HG03045 (cell line): ENCODE data around the gene ASIC2.

Source experiments
- ATAC-seq: cut with Tn5 transposase; IDR thresholded peaks from one replicate; pipeline ENCODE4 v1.9.1; 2021; ENCODE audit warnings: mild to moderate bottlenecking, moderate library complexity; ENCODE audit not compliant: unreplicated experiment

The ASIC2 gene

GRCh38 chr17:33245183-33245582 lies 47.9 kb downstream of the ASIC2 start:
- ATAC-seq = no peak

- no peak for ATAC-seq
Measured at GRCh38 chr17:33243732-33244131, 49.4 kb downstream of the ASIC2 start.

DNA sequence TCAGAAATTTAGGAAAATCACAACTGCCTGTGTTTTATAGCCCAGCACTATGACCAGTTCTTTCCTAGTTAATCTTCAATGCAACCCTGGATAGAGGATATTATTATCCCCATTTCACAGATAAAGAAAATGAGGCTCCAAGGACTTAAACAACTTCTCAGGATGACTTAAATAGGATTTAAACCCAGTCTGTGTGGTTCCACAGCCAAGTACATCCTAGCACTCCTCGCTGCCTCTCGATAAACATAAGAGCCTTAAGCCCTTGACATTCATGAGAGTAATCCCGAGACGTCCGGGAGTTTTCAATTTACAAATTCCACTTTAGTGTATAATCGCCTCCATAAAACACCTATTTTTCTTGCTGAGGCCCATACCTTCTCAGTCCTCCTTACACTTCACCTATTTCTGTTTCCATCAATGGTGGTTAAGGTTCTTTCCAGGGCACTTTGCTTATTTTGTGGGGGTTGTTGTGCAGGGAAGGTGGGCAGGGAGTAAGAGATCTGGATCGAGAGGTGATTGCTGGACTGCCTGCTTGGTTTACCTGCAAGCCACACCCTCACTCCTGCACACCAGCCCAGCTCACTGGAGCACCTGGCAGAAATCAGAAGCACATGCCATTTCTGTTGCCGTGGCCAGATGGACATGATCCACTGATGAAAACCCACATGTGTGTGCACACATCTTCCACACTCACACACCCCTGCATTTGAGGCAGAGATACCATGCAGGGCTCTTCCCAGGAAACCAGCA lies 50.5 kb downstream of the ASIC2 start:
- ATAC-seq = no peak

DNA sequence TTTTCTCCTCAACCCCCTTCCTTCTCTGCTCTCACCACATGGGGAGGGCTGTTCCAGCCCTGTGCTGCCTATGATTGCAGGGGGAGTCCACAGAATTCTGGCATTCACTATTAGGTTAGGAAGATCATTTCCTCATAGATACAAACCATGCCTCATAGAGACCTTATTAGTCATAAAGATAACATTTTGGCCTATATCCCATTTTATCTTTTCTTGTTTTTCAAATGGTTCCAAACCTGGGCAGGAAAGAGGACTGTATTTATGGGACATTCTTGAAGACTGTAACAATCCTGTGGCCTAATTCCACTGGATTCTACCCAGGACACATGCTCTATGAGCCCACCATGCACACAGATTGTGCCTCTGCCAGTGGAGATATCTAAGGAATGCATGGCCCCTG lies 51.7 kb downstream of the ASIC2 start:
- ATAC-seq = no peak

GRCh38 chr17:33240362-33240761 lies 52.7 kb downstream of the ASIC2 start:
- no peak for ATAC-seq

GRCh38 chr17:33239702-33240101 lies 53.4 kb downstream of the ASIC2 start:
- ATAC-seq = no peak

DNA sequence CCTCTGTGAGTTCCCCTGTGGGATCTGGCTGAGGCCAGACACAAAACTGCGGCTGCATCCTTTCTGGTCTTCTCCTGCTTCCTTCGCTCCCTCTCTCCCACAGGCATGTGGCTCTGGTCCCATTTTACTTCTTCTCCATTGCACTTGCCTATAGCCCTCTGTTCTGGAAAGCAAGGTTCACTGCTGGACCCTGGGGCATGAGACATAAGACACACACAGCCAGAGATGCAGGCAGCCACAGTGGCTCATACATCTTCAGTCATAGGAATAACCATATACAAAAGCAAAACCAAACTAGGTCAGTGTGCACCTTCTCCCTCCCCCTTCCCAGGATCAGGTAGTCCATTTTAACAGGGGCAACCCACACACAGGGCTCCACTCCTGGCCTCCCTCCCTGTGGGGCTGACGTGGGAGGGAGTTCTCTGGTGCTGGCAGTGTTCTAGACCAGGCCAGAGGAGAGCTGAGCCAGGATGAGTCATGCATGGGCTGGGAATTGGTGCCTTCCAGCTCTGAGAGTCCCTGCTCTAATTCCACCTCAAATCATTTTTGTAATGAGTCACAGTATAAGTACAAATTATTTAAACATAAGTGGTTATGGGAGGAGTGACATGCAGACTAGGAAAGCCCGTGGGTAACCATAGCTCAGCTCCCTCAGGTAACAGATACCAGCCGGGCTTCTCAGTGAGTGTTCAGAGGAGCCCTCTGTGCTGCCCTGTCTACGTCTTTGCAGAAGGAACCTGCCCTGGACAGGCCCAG lies 58.0 kb downstream of the ASIC2 start:
- ATAC-seq = no peak

- ATAC-seq = no peak
Measured at GRCh38 chr17:33234233-33234632, 58.9 kb downstream of the ASIC2 start.

DNA sequence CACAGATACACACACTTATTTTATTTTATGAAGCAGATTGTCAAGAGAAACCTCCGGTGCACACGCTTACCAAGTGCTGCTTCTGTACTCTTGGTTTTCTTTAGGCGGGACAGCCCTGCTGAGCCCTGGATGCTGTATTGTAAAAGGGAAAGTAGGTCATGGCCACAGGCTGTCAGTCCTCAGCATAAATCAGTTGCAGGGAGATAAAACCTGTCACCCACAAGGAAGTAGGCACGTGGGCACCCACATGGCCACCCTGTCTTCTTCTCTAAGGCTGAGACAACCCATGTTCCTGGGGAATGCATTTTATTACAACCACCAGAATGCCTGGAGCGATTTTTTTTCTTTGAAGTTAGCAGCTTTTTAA lies 59.3 kb downstream of the ASIC2 start:
- ATAC-seq = no peak

- ATAC-seq = no peak
Measured at GRCh38 chr17:33229499-33229898, 63.6 kb downstream of the ASIC2 start.

- no peak for ATAC-seq
Measured at GRCh38 chr17:33229028-33229427, 64.1 kb downstream of the ASIC2 start.

DNA sequence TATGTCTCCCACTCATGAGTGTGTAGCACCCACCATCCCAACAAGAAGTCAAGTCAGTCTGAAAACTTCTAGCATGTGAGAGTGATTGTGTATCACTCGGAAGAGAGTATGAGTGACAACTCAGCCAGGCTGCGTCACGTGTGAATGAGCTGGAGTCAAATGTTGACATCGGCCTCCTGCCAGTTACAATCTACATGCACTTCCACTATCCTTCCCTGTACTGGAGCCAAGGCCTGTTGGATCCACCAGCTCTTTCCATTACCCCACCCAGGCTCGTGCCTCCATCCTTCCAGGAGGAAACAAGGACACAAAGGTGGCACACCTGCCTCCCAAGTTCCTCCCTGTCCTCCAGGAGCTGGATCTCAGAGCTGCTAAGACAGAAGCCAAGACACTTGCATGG lies 64.5 kb downstream of the ASIC2 start:
- no peak for ATAC-seq

GRCh38 chr17:33227911-33228310 lies 65.2 kb downstream of the ASIC2 start:
- ATAC-seq = no peak

DNA sequence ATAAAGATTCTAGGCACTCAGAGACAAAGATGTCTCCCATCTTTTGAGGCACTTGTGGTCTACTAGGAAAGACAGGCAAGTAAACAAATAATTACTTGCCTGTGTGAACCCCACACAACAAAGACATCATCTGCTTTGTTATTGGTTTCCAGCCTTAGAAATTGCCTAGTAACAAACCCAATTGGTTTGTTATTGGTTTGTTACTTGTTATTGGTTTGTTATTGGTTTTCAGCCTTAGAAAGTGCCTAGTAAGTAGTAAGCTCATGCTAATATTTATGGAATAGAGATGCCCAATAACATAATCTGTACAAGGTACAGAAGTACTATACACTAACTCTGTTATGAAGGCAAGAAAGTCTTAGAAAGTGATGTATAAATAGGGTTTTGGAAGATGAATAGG lies 67.1 kb downstream of the ASIC2 start:
- ATAC-seq = no peak

- no peak for ATAC-seq
Measured at GRCh38 chr17:33225509-33225908, 67.6 kb downstream of the ASIC2 start.

DNA sequence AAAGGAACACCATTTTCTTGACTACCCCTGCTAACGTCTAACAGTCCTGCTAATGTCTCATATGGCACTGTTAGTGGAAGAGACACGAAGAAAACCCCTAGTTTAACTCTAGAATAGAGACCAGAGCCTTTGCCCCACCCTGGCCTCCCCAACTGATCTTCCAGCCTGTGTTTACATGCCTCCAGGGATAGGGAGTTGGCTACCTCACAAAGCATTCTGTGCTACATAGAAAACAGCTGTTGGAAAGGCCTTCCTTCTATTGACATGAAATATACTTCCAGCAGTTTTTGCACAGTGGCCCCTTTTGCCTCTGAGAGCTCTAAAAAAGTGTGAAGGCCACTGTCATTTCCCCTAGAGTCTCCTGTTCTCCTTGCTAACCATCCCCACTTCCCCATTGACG lies 73.1 kb downstream of the ASIC2 start:
- ATAC-seq = no peak

GRCh38 chr17:33218698-33219601 lies 74.1 kb downstream of the ASIC2 start:
- ATAC-seq = no peak

GRCh38 chr17:33217891-33218290 lies 75.2 kb downstream of the ASIC2 start:
- no peak for ATAC-seq

DNA sequence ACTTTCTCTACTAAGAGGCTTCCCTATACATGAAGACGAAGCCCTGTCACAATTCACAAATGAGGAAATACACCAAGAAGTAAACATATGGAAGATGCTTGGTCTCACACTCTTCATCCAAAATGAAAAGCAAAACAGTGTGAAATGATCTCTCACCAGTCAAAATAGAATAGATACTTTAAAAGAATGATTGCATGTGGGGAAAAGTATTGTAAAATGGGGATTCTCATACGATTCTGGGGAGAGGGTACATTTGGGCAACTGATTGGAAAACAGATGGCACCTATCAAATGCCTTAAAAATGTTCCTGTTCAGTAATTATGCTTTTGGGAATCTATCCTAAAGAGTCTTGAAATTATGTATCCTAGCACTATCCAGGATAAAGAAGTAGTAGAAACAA lies 78.1 kb downstream of the ASIC2 start:
- no peak for ATAC-seq

- no peak for ATAC-seq
Measured at GRCh38 chr17:33210285-33210684, 82.8 kb downstream of the ASIC2 start.

- ATAC-seq = no peak
Measured at GRCh38 chr17:33209671-33210070, 83.4 kb downstream of the ASIC2 start.

DNA sequence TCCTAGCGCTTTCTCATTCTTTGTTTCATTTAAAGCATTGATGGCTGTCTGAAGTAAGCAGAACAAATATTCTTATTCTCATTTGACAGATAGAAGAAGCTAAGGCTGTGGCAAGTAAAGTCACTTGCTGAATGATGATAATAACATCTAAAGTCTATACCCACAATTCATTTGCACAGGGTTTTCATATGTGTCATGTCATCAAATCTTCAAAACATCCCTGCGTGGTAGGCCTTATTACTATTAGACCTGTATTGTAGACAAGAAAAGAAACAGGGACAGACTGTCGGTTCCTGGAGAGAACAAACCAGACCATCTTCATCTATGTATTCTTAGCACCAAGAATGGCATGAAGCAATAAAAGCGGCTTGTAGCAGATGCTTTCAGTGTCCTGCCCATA lies 85.9 kb downstream of the ASIC2 start:
- ATAC-seq = no peak
